ENCODE measurements around the gene EIF2S3. TPM values are rescaled to one million over a fixed set of nuclear protein-coding genes. Genes with fewer than 3 reads are reported as not detected.

The EIF2S3 gene
- total RNA-seq, 2 experiments from 2014 or later = 197 to 202 TPM

GRCh38 chrX:24012266-24012665 is 42.5 kb upstream of the EIF2S3 start:
- POLR2A ChIA-PET = no interaction called here
- no peaks in the 10 kb centered on the region for H3K9me3 ChIP-seq (ENCODE audit: control insufficient read depth in 1 of 2, insufficient read depth in 1 of 2, low read length in 2 of 2)
- H3K9me3 Mint-ChIP-seq = no peaks in the 10 kb centered on the region
- no peak overlapping the region for H3K4me3 Mint-ChIP-seq
- H3K27me3 ChIP-seq (ENCODE audit: control insufficient read depth in 1 of 2, insufficient read depth in 2 of 2, low read length in 2 of 2) = no peaks in the 10 kb centered on the region
- peaks cover 25% of the 10 kb centered on the region for H3K36me3 Mint-ChIP-seq (ENCODE audit: low read depth)
- TF ChIP-seq, protein P1, sequence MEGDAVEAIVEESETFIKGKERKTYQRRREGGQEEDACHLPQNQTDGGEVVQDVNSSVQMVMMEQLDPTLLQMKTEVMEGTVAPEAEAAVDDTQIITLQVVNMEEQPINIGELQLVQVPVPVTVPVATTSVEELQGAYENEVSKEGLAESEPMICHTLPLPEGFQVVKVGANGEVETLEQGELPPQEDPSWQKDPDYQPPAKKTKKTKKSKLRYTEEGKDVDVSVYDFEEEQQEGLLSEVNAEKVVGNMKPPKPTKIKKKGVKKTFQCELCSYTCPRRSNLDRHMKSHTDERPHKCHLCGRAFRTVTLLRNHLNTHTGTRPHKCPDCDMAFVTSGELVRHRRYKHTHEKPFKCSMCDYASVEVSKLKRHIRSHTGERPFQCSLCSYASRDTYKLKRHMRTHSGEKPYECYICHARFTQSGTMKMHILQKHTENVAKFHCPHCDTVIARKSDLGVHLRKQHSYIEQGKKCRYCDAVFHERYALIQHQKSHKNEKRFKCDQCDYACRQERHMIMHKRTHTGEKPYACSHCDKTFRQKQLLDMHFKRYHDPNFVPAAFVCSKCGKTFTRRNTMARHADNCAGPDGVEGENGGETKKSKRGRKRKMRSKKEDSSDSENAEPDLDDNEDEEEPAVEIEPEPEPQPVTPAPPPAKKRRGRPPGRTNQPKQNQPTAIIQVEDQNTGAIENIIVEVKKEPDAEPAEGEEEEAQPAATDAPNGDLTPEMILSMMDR (IDR thresholded peaks at IDR 0.05) = no peak
- H3K27me3 Mint-ChIP-seq = no peaks in the 10 kb centered on the region
- H3K4me3 ChIP-seq (ENCODE audit: low read length) = no peak overlapping the region
- DNase-seq (no peak), ATAC-seq (ENCODE audit: poor library complexity) (no peak)
- H3K4me1 ChIP-seq (ENCODE audit: insufficient read depth, low read length) = peaks cover 5% of the 10 kb centered on the region
- peak overlapping the region; percentile 2 for H3K27ac Mint-ChIP-seq
- H3K4me1 Mint-ChIP-seq (ENCODE audit: low read depth) = peaks cover 39% of the 10 kb centered on the region
- H3K27ac ChIP-seq (ENCODE audit: low read depth in 1 of 2, low read length in 2 of 2) = no peak overlapping the region
- intact Hi-C loops (cut with DNase I, micrococcal nuclease) = no loop called here
- CTCF ChIA-PET = interaction anchor here (0.7 kb wide), 1 partner anchor 42 kb away, joined by 3 read pairs; no protein-coding TSS in a partner anchor
- H3K36me3 ChIP-seq (ENCODE audit: insufficient read depth, low read length) = no peaks in the 10 kb centered on the region

GRCh38 chrX:24014388-24015018 is 40.3 kb upstream of the EIF2S3 start:
- TF ChIP-seq, protein P1 (IDR thresholded peaks at IDR 0.05) = no peak
- Histone ChIP-seq H3K27ac (ENCODE audit: low read depth in 1 of 2, low read length in 2 of 2) (no peak overlapping the region), H3K36me3 (ENCODE audit: insufficient read depth, low read length) (no peaks in the 10 kb centered on the region), H3K4me1 (ENCODE audit: insufficient read depth, low read length) (peaks cover 8% of the 10 kb centered on the region), H3K27me3 (ENCODE audit: control insufficient read depth in 1 of 2, insufficient read depth in 2 of 2, low read length in 2 of 2) (no peaks in the 10 kb centered on the region), H3K4me3 (ENCODE audit: low read length) (no peak overlapping the region), H3K9me3 (ENCODE audit: control insufficient read depth in 1 of 2, insufficient read depth in 1 of 2, low read length in 2 of 2) (no peaks in the 10 kb centered on the region)
- DNase-seq (peak in 4 of 14 experiments; percentile 7 to 30 (median 13)), ATAC-seq (ENCODE audit: poor library complexity) (peak; percentile 71)
- ChIA-PET POLR2A (interaction anchor here (1.1 kb wide), 1 partner anchor 39 kb away, joined by 3 read pairs; no protein-coding TSS in a partner anchor), CTCF (interaction anchor here (1.7 kb wide), 1 partner anchor 106 kb away, joined by 5 read pairs; the partner anchor contains the start of genes APOO and CXorf58)
- Mint-ChIP-seq H3K27ac (peak overlapping the region; percentile 75), H3K4me3 (peak overlapping the region; percentile 78), H3K9me3 (no peaks in the 10 kb centered on the region), H3K4me1 (ENCODE audit: low read depth) (peaks cover 35% of the 10 kb centered on the region), H3K36me3 (ENCODE audit: low read depth) (peaks cover 24% of the 10 kb centered on the region), H3K27me3 (no peaks in the 10 kb centered on the region)
- intact Hi-C loops (cut with DNase I, micrococcal nuclease) = no loop called here

DNA sequence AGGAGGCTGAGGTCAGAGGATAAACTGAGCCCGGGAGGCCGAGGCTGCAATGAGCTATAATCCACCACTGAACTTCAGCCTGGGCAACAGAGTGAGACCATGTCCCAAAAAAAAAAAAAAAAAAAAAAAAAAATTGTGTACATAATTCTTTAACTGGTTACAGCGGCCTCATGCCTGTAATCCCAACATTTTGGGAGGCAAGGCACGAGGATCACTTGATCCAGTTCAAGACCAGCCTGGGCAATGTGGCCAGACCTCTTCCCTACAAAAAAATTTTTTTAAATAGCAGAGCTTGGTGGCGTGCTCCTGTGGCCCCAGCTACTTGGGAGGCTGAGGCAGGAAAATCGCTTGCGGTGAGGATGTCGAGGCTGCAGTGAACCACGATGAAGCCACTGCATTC is 37.1 kb upstream of the EIF2S3 start:
- ATAC-seq (ENCODE audit: poor library complexity) (no peak), DNase-seq (no peak)
- no peaks in the 10 kb centered on the region for H3K27me3 ChIP-seq (ENCODE audit: control insufficient read depth in 1 of 2, insufficient read depth in 2 of 2, low read length in 2 of 2)
- Mint-ChIP-seq H3K27me3 (no peaks in the 10 kb centered on the region), H3K27ac (peak overlapping the region; percentile 24), H3K4me3 (no peak overlapping the region), H3K36me3 (ENCODE audit: low read depth) (peaks cover 34% of the 10 kb centered on the region), H3K9me3 (no peaks in the 10 kb centered on the region), H3K4me1 (ENCODE audit: low read depth) (peaks cover 41% of the 10 kb centered on the region)
- TF ChIP-seq, protein P1 (IDR thresholded peaks at IDR 0.05) = no peak
- H3K4me1 ChIP-seq (ENCODE audit: insufficient read depth, low read length) = peaks cover 11% of the 10 kb centered on the region
- ChIA-PET CTCF (no interaction called here), POLR2A (no interaction called here)
- H3K4me3 ChIP-seq (ENCODE audit: low read length) = no peak overlapping the region
- H3K9me3 ChIP-seq (ENCODE audit: control insufficient read depth in 1 of 2, insufficient read depth in 1 of 2, low read length in 2 of 2) = no peaks in the 10 kb centered on the region
- intact Hi-C loops (cut with DNase I, micrococcal nuclease) = no loop called here
- H3K36me3 ChIP-seq (ENCODE audit: insufficient read depth, low read length) = no peaks in the 10 kb centered on the region
- no peak overlapping the region for H3K27ac ChIP-seq (ENCODE audit: low read depth in 1 of 2, low read length in 2 of 2)
